SIG-M5 treated with dmso at 0.1 percent for 504 hours (cell line): ENCODE results near the gene ABI1.
A peak's percentile ranks its signal among the peaks of the same experiment; 100 is the strongest.
"Not testable (repeated sequence)": the region's sequence is repeated elsewhere in the genome, so short reads cannot be mapped to it uniquely, and the experiment has no call there.

Experiments
- DNase-seq: peaks from one replicate; lab custom pipeline; 2025; ENCODE audit not compliant: unreplicated experiment; lab: John Stamatoyannopoulos, UW

ABI1 gene

DNA sequence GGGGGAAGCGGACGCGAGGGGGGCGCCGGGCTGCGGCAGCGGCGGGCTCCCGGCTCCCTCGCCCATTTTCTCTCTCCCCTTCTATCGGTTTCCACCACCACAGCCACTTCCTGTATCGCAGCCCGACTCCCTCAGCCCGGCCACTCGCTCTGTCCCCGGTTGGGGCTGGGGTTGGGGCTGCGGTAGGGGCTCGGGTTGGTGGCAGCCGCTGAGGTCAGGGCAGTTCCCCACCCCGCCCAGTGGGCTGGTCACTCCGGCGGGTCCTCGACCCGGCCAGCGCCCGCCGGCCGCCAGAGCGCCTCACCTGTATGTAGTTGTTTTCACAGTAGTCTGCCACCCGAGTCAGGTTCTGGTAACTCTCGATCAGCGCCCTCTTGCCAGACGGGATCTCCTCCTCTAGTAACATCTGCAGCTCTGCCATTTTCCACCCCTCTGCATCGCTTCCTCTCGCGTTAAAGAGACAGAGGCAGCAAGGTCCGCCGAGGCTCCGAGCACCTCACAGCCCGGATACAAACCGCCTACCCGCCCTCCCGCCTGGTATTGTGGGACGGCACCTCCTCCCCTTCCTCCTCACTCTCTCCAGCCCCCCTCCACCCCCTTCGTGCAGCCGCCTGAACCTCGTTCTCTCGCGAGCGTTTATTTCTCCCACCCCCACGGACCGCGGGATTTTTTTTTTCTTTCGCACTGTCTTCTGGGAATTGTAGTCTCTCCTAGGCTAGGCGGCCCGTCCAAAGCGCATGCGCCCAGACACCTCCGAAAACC is at the start of gene ABI1:
Gene ABI1, minus strand, starts transcription at position 516 of the 762 bp plus-strand sequence. Its CDS starts 95 bp downstream, at position 421.
- peak; percentile 98 for DNase-seq

DNA sequence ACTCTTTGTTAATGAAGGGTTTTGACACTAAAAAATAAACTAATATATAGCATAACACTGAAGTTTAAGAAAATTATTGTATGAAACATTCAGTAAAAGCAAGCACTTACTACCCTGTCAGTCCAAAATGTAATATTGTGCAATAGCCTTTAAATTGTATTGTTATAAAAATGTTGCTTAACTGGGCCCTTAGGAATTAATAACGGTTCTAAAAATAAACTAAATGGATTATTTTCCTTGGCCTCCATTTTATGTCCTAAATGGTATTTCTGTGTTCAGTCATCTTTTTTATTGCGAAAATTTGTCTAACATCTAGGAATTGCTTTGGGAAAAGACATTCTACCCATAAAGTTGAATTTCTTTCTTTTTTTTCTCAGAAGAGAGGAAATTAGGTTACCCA is 49.0 kb upstream of the ABI1 start:
- DNase-seq: no peak

DNA sequence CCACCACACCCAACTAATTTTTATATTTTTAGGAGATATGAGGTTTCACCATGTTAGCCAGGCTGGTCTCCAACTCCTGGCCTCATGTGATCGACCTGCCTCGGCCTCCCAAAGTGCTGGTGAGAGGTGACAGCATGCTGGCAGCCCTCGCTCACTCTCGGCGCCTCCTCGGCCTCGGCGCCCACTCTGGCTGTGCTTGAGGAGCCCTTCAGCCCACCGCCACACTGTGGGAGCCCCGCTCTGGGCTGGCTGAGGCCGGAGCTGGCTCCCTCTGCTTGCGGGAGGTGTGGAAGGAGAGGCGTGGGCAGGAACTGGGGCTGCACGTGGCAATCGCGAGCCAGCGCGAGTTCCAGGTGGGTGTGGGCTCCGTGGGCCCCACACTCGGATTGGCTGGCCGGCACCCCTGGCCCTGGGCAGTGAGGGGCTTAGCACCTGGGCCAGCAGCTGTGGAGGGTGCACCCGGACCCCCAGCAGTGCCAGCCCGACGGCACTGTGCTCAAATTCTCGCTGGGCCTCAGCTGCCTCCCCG is 44.6 kb upstream of the ABI1 start:
- not testable (repeated sequence) for DNase-seq

DNA sequence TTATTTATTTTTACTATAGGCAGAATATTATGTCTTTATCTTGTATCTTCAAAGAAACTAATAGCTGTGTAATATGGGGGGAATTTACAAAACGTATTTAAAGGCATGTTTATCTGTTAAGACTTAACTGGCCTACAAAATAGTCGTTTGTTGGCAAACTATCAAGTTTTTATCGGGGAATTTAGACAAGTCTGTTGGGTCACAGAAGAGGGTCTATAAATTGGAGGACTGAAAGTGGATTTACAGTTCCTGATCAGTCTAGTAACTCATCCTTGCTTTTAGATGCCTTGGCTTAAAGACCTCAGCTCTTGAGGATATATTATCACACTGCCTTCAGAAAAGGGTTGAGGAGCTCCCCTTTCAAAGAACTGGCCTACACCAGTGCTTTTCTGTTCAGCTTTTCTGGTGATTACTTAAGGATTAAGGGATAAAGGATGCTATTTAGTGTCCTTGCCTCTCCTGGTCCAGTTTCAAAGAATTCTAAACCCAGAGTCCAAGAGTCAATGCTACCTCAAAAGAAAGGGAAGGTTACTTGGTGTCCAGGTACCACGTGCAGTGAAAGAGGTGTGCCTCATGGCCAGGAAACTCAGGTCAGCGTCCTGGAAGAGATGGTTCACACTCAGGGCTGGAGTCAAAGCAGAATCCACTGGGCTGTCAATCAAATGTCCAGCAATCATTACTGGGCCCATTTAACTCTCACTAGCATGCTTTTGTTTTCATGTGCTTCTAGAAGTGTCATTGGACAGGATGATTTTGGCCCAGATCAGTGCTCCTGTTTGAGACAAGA is 42.9 kb upstream of the ABI1 start:
- no peak for DNase-seq

DNA sequence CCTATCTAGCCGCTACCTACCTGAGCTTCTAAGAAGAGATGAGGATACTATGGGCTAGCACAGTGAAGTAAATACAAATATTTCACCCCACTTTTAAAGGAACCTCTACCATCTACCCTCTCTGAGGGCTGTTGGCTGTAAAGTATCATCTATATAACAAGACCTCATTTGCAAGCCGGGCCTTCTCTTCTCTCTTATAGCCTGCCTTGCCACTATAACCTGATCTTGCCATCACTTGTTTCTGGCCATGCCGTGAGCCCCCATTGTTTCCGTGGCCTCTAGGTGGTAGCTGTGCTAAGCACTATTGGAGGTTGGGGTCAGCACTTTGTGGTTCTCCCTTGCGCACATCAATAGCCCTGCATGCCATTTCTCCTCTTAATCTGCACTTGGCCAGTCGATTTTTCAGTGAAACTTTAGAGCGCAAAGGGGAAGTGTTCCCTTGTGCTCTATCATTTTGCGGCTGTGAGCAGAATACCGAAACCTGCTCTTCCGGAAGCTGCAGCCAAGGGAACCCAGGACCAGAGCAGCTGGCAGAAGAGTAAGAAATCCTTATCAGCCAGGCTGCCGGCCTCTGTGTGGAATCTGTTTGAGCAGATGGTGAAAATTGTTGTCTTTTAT is 31.7 kb upstream of the ABI1 start:
- not testable (repeated sequence) for DNase-seq

DNA sequence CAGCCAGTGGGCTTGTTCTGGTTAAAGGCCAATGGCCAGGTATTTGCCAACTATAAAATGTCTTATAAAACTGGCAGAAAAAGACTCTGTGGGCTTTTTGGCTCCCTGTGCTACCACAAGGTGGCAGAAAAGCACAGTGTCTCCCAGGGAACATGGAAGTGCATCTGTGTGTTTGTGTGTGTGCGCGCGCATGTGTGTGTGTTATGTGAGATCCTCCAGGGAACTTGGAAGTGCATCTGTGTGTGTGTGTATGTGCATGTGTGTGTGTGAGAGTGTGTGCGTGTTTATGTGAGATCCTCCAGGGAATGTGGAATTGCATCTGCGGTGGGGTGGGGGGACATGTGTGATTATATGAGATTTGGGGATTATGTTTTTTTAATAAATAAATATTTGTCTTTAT is 30.2 kb upstream of the ABI1 start:
- peak; percentile 53 for DNase-seq

DNA sequence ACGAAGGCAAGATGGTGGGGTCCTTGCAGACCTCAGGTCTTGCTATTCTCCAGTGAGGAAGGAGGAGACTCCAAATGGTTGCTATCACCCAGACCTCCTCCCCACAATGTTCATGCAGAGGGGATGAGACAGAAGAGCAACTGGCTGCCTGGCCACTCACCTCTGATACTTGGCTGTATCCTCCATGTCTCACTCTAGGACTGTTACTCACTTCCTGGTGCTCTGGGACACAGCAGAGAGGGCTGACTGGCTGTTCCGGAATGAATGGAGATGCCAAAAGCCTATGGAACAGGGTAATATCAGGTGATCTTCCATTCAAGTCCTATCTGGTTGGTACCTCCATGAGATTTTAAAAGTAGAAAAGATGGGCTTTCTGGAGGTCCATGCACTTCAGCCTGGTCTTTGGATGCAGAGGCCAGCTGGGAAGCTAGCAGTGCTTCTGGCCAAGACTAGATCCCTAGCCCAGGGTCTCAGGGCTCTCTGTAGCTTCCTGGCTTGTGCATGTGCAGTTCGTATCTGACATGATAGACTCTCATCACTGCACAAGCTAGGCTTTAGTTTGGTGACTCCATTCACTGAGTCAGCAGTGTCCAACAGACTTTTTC is 27.0 kb upstream of the ABI1 start:
- no peak for DNase-seq

DNA sequence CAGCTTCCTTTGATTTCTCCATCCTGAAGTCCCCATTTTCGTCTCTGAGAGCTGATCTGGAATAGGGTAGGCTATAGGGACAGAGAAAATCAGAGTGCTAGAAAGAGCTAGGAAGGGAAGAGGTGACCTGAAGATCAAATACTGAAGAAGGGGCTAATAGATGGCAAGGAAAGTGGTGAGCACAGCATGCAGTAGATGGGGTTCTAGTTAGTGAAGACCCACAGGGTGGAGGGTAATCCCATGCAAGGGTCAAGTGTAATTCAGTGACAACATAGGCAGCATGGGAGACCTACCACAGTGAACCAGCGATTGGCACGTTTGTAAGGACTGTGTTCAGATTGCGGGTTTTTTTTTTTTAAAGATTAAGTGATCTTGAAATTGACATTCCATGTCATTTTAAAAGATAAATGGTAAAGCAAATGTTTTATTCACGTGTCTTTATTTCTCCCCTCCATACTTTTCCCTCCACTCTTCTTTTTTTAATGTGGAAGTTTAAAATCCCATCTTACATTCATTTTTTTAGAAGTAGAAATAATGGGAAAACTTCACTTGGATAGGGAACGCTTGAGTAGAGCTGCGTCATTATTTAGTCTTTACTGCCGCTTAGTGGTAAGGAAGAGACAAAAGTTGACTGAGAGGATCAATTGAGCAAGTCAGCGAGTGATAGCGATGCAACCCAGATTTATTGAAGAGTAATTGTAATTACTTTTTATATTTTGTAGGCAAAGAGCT is 21.0 kb upstream of the ABI1 start:
- peak; percentile 52 for DNase-seq

DNA sequence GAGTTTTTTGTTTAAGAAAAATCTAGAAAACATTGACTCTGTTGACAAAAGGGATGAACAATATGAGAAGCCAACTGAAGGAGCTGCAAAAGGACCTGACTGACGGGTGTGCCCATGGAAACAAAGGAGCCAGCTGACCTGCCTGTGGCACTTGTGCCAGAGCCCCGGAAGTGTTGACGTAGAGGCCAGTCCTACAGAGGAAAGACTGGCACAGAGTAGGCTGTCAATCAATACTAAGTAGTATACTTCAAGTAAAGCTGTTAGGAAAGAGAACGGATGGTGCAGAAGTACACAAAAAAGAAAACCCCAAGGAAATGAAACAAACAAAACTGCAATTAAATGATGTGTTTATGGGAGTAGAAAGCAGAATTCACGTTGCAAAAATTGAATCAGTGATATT is 19.0 kb upstream of the ABI1 start:
- peak; percentile 22 for DNase-seq

DNA sequence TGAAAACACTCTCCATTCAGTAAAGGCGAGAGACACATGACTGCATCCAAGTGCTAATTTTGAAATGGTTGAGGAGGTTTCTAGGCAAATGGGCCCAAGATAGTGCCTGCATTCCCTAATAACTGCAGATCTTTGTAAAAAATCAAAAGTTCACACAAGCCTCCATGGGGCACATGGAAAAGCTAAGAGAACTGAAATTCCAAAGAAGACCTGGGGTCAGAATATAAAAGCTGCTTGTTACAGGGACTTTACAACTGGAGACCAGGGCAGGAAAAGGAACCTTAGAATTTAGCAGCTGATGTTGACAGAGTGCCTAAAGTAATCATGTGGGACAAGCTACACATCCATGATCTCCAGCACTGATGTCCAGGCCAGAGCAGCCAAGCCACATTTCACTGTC is 10.0 kb upstream of the ABI1 start:
- no peak for DNase-seq

DNA sequence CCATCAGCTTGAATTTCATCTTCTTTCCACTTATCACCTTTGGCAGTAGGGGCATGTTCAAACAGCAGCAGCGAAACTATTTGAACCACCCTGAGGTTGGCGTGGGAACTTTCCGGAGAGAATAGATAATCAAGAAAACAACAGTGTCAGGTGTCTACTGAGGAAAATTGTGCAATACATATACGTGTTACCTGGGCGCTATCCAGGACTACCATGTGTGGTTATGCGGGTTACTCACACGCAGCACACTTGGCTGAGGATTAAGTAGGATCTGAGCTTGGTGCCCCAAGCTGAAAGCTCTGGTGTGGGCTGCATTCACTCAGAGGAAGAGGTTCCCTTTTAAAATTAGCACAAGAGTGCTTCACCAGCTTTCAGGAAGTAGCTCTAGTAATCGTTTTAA is 8.8 kb upstream of the ABI1 start:
- DNase-seq: peak; percentile 4

DNA sequence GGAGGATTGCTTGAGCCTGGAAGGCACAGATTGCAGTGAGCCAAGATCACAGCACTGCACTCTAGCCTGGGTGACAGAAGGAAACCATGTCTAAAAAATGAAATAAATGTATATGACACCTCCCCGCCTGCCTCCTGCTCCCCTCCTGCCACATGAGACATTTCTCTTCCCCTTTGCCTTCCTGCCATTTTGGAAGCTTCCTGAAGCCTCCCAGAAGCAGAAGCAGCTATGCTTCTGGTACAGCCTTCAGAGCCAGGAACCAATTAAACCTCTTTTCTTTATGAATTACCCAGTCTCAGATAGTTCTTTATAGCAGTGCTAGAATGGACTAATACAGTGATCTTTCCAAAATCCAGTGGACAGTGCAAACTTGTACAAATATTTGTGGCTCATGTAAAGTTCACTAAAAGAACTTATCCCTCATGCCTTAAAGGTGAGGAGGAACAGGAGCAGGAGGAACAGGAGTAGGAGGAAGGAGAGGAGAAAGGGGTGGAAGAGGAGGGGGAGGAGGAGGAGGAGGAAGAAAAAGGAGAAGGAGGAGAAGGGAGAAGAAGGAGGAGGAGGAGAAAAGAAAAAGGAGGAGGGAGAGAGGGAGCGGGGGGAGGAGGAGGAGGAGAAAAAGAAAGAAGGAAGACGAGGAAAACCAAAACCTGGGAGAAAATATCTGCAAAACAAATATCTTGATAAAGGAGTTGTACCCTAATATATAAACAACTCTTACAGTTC is 2.8 kb upstream of the ABI1 start:
- no peak for DNase-seq

DNA sequence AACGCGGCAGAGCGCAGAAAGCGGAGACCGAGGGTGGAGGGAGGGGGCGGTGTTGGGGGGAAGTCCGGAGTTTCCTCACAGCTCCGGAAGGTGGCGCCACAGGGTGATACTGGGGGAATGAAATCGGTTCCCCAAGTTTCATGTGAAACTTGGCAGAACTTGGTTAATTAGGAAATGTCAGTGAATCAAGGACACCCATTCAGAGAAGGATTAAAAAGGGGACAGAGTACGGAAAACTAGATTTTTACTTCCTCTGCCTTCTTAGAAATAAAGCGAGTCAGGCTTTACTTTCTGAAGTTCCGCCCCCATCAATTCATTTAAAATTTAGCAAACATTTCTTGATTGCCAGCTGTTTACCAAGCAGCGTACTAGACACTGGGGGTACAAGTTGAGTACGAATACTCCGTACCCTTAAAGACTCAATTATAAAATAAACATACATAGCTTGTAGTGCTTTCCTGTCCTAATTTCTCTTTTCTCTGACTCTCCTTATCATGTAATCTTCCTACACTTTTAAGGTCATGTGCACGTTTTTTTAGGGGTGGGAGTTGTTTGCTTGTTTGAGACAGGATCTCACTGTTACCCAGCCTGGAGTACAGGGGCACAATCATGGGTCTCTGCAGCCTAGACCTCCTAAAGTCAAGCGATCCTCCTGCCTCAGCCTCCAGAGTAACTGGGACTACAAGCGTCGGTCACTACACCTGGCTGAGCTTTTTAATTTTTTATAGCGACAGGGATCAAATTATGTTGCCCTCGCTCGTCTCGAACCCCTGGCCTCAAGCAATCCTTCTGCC is 644 bp upstream of the ABI1 start:
- DNase-seq: no peak

DNA sequence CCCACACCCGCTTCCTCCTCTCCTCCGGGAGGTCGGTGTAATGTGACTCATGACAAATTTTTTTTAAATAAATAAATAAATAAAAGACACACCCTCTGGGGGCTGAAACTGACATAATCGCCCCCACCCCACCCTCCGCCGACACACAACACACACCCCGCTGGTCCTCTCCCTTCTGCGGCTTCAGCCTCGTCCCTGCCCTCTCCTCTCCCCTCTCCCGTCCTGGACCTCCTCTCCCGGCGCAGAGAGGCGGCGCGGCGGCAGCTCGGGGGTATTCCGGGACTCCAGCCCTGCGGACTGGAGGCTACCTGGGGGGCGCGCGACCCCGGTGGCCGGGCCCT is 686 bp downstream of the ABI1 start:
- DNase-seq: peak; percentile 62

DNA sequence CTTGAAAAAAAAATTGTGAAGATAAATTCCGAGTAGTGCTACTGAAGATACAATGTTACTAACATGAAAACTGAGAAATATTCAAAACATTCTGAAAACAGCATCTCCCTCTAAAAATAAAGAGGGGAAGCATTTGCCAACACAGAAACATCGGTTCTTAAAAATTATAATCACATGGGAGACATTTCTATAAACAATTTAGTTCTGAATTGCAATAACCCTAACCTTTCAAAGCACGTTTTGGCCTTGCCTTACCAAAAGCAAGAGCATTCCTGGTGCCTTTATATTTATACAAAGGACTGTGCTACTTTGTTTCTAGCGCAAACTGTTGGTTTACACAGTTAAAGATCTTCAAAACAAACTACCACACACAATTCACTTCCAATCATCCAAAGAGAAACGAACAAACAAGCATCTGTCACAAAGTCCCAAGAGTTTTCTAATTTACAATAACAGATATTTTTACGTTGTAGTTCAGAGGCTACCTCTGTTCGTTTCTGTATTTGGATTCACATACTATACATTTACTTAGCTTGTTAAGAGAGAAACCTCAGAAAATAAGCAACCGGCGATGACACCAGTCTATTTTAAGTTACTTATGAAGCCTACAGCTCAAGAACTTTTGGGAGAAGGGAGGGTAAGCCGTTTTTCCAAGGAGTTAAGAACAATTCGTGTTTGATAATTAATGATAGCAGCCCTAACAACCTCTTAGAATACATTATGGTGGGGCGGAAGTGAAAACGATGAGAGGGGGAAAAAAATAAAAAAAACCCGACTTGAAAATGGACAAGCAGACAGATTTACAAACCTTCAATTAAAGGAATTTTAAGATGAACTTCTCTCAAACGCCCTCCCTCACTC is 1.3 kb downstream of the ABI1 start:
- no peak for DNase-seq

DNA sequence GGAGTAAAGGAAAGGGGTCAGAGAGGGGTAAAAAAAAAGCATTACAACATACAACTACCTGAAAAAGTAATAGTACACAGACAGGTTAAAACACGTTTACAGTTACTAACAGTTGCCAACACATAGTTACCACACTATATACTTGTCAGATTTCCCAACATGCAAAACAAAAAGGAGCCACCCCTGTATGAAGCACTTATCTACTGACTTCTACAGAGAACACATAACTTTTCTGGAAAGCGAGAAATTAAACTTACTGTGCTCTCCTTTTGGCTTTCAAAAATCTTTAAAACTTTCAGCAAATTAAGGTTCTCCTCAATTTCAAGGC is 2.1 kb downstream of the ABI1 start:
- DNase-seq: peak; percentile 16

DNA sequence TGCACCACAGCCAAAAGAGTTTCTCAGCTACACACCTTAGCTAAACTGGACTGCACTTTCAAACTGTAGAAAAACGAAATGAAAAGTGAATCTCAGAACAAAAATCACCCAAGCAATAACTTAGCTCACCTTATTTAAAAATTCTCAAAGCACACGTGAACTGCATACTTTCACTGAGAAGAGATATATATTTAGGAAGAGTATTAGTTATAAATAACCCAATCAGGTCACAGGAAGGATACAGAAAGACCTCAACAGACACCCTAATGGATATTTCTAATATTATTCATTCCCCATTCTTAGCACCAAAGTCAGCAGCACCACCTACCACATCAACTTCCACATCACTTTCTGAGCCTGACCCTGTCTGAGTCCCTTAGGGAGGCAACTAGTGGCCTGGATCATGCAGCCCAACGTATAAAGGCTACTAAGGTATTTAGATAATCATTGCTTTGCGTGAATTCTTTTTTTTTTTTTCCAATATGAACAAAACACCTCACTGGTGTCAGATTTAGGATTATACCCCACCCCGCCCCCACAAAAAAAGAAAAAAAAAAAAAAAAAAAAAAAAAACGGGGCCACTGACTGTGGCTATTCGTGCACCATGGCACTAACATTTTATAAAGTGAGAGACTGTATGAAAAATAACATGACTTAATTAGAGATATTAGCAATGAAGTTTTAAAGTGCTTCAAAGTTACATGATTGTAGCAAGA is 2.6 kb downstream of the ABI1 start:
- no peak for DNase-seq

DNA sequence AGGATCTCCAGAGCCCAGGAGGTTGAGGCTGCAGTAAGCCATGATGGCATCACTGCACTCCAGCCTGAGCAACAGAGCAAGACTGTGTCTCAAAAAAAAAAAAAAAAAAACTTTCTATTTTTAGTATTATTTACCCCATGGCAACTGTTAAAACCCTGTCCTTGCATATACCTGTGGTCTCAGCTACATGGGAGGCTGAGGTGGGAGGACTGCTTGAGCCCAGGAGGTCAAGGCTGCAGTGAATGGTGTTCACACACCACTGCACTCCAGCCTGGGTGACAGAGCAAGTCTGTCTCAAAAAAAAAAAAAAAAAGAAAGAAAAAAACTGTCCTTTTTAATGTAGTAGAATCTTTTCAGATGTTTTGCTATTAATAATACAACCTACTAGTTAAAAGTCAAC is 3.2 kb downstream of the ABI1 start:
- DNase-seq: not testable (repeated sequence)
